HG02884 (cell line): ENCODE data around the gene PRTN3.
"Not testable (repeated sequence)": the region's sequence is repeated elsewhere in the genome, so short reads cannot be mapped to it uniquely, and the experiment has no call there.

Experiments
- ATAC-seq: cut with Tn5 transposase; IDR thresholded peaks from one replicate; pipeline ENCODE4 v1.9.1; 2021; ENCODE audit warnings: mild to moderate bottlenecking, moderate library complexity; ENCODE audit not compliant: unreplicated experiment

Gene PRTN3

GRCh38 chr19:877992-878660, 37.3 kb downstream of the PRTN3 start:
- not testable (repeated sequence) for ATAC-seq

- not testable (repeated sequence) for ATAC-seq
These were observed 38.2 kb downstream of the PRTN3 start for GRCh38 chr19:878751-879561.

GRCh38 chr19:879711-880438, 39.1 kb downstream of the PRTN3 start:
- ATAC-seq, result no peak

- no peak for ATAC-seq
These were observed 40.7 kb downstream of the PRTN3 start for GRCh38 chr19:881385-882071.

GRCh38 chr19:882871-883497, 42.2 kb downstream of the PRTN3 start:
- ATAC-seq, result no peak

- ATAC-seq, result no peak
These were observed 42.9 kb downstream of the PRTN3 start for GRCh38 chr19:883661-884211.

- ATAC-seq, result no peak
These were observed 43.8 kb downstream of the PRTN3 start for GRCh38 chr19:884420-885211.

- no peak for ATAC-seq
These were observed 44.9 kb downstream of the PRTN3 start for GRCh38 chr19:885536-886224.

- no peak for ATAC-seq
These were observed 46.3 kb downstream of the PRTN3 start for GRCh38 chr19:887072-887471.

GRCh38 chr19:887599-887998, 46.8 kb downstream of the PRTN3 start:
- no peak for ATAC-seq

GRCh38 chr19:888581-889385, 48.0 kb downstream of the PRTN3 start:
- ATAC-seq, result no peak

GRCh38 chr19:889662-890295, 49.0 kb downstream of the PRTN3 start:
- ATAC-seq, result no peak

GRCh38 chr19:890831-891230, 50.0 kb downstream of the PRTN3 start:
- ATAC-seq, result no peak

GRCh38 chr19:891421-892200, 50.8 kb downstream of the PRTN3 start:
- ATAC-seq, result not testable (repeated sequence)

- ATAC-seq, result peak; percentile 43
These were observed 51.6 kb downstream of the PRTN3 start for GRCh38 chr19:892243-892893.
